ENCODE data around the gene TNIP2.

TNIP2 gene

DNA sequence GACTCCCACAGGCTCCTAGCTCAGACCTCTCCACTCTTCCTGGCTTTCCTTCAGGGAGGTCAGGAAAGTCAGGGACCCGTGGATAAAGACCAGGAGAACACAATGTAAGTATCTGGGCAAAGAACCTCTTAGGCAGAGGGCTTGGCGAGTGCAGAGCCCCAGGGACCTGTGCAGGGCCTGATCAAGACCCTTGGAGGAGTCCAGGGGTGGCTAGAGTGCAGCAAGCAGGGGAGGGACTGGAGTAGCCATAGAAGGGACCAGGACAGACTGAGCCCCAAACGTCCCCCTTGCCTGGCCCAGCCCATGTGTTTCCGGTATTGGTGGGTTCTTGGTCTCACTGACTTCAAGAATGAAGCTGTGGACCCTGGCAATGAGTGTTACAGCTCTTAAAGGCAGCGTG, 5.9 kb upstream of the TNIP2 start:
- no peaks in the 10 kb centered on the region for H3K9me3 ChIP-seq (ENCODE audit: control insufficient read depth, low read length)
- H2BK15ac ChIP-seq (ENCODE audit: low read depth, poor library complexity, severe bottlenecking): no peak overlapping the region
- WGBS: 76% methylated on average over 5 of the region's 5 CpGs
- no peak overlapping the region for H3K18ac ChIP-seq (ENCODE audit: low read depth in 1 of 2, low read length in 2 of 2)
- H3K36me3 ChIP-seq (ENCODE audit: control insufficient read depth in 1 of 2, insufficient read depth in 2 of 2, low read depth in 1 of 2, low read length in 2 of 2): no peaks in the 10 kb centered on the region
- no peak overlapping the region for H4K8ac ChIP-seq (ENCODE audit: low read length)
- no peak for DNase-seq
- H2BK5ac ChIP-seq (ENCODE audit: low read depth, low read length, poor library complexity, severe bottlenecking): no peak overlapping the region
- H3K4me2 ChIP-seq (ENCODE audit: low read length, poor library complexity, severe bottlenecking): no peak overlapping the region
- H2AFZ ChIP-seq (ENCODE audit: low read depth, low read length): no peak overlapping the region
- H3K4me3 ChIP-seq (ENCODE audit: insufficient read depth in 1 of 2, low read depth in 1 of 2, low read length in 2 of 2): no peak overlapping the region
- no peak overlapping the region for H3K27ac ChIP-seq (ENCODE audit: low read length, poor library complexity, severe bottlenecking)
- no peaks in the 10 kb centered on the region for H3K27me3 ChIP-seq (ENCODE audit: control insufficient read depth in 1 of 2, insufficient read depth in 1 of 2, low read length in 2 of 2)
- no peak overlapping the region for H3K14ac ChIP-seq (ENCODE audit: low read length in 2 of 2)
- no peak overlapping the region for H3K4ac ChIP-seq (ENCODE audit: low read depth in 1 of 2, low read length in 2 of 2)
- H2BK12ac ChIP-seq (ENCODE audit: low read length in 2 of 2): no peak overlapping the region
- no peaks in the 10 kb centered on the region for H3K79me1 ChIP-seq (replicated peaks; ENCODE audit: low read length, poor library complexity, severe bottlenecking)
- H2AK5ac ChIP-seq (ENCODE audit: low read length, severe bottlenecking): no peak overlapping the region
- peaks cover 8% of the 10 kb centered on the region for H3K4me1 ChIP-seq (ENCODE audit: control insufficient read depth, insufficient read depth, low read depth, low read length)
- H3K9ac ChIP-seq (ENCODE audit: low read length): no peak overlapping the region
- H4K91ac ChIP-seq (ENCODE audit: low read length): no peak overlapping the region
- no peak overlapping the region for H3K23ac ChIP-seq (ENCODE audit: low read length in 2 of 2)
- no peak overlapping the region for H2BK120ac ChIP-seq (ENCODE audit: low read depth, low read length)

DNA sequence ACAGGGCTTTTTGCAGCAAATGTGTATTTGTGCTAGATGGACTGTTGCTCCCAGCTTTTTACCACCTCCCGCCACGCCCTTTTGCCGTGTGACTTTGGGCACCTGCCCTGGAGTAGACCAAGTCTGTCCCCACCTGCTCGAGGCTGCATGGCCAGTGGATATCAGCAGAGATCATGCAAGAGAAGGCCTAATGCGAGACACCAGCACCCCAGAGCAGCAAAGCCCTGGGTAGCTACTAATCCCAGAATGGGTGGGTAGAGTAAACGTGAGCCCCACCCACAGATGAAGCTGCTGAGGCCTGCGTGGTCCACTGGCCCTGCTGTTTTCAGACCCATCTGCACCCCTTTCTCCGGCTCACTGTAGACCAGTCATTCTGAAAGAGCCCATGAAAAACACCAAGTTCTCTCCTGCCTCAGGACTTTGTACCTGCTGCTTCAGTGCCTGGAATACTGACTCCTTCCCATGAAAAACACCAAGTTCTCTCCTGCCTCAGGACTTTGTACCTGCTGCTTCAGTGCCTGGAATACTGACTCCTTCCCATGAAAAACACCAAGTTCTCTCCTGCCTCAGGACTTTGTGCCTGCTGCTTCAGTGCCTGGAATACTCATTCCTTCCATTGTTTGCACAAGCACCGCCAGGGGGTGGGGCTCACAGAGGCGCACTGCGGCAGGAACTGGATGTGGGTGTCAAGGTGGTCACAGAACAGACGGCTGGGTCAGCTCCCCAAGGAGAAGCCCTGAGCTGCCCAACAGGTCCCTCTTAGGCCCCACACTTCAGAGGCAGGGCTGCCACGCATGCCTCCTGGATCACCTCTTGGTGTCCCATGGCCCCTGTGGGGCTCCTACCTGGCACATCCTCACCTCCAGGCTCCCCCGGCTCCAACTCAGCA, 5.1 kb upstream of the TNIP2 start:
- Histone ChIP-seq H2BK120ac (ENCODE audit: low read depth, low read length) (no peak overlapping the region), H2BK12ac (ENCODE audit: low read length in 2 of 2) (no peak overlapping the region), H2AK5ac (ENCODE audit: low read length, severe bottlenecking) (no peak overlapping the region), H3K27me3 (ENCODE audit: control insufficient read depth in 1 of 2, insufficient read depth in 1 of 2, low read length in 2 of 2) (no peaks in the 10 kb centered on the region), H3K9me3 (ENCODE audit: control insufficient read depth, low read length) (no peaks in the 10 kb centered on the region), H3K18ac (ENCODE audit: low read depth in 1 of 2, low read length in 2 of 2) (no peak overlapping the region), H2AFZ (ENCODE audit: low read depth, low read length) (no peak overlapping the region), H3K23ac (ENCODE audit: low read length in 2 of 2) (no peak overlapping the region), H4K8ac (ENCODE audit: low read length) (no peak overlapping the region), H3K4me2 (ENCODE audit: low read length, poor library complexity, severe bottlenecking) (no peak overlapping the region), H4K91ac (ENCODE audit: low read length) (no peak overlapping the region), H3K36me3 (ENCODE audit: control insufficient read depth in 1 of 2, insufficient read depth in 2 of 2, low read depth in 1 of 2, low read length in 2 of 2) (no peaks in the 10 kb centered on the region), H3K4me1 (ENCODE audit: control insufficient read depth, insufficient read depth, low read depth, low read length) (peaks cover 12% of the 10 kb centered on the region), H2BK5ac (ENCODE audit: low read depth, low read length, poor library complexity, severe bottlenecking) (no peak overlapping the region), H3K9ac (ENCODE audit: low read length) (no peak overlapping the region), H3K4ac (ENCODE audit: low read depth in 1 of 2, low read length in 2 of 2) (no peak overlapping the region), H3K14ac (ENCODE audit: low read length in 2 of 2) (no peak overlapping the region), H2BK15ac (ENCODE audit: low read depth, poor library complexity, severe bottlenecking) (no peak overlapping the region), H3K4me3 (ENCODE audit: insufficient read depth in 1 of 2, low read depth in 1 of 2, low read length in 2 of 2) (no peak overlapping the region), H3K27ac (ENCODE audit: low read length, poor library complexity, severe bottlenecking) (no peak overlapping the region), H3K79me1 (replicated peaks; ENCODE audit: low read length, poor library complexity, severe bottlenecking) (no peaks in the 10 kb centered on the region)
- 82% methylated on average over 13 of the region's 14 CpGs for WGBS
- peak; percentile 33 for DNase-seq

DNA sequence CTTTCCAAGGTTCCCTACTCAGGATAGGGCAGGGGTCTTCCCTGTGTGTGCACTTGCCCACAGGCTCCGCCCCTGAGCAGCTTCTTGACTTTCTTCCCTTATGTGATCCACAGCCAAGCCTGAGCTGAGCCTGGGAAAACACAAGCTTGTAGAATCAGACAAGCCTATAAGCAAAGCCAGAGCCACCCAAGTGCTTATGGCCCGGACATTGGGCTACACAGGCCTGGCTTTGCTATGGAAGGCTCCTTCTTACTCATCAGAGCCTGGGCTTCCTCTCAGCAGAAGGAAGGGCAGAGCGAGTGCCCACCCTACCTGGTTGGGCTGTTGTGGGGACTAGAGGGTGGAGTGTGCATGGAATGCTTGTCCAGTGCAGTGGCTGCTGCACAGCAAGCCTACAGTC, 1.3 kb upstream of the TNIP2 start:
- H2BK120ac ChIP-seq (ENCODE audit: low read depth, low read length): no peak overlapping the region
- H4K91ac ChIP-seq (ENCODE audit: low read length): peak overlapping the region; percentile 47
- H2AK5ac ChIP-seq (ENCODE audit: low read length, severe bottlenecking): no peak overlapping the region
- H4K8ac ChIP-seq (ENCODE audit: low read length): no peak overlapping the region
- H3K9me3 ChIP-seq (ENCODE audit: control insufficient read depth, low read length): no peaks in the 10 kb centered on the region
- H3K36me3 ChIP-seq (ENCODE audit: control insufficient read depth in 1 of 2, insufficient read depth in 2 of 2, low read depth in 1 of 2, low read length in 2 of 2): peaks cover 6 to 7% of the 10 kb centered on the region in 2 experiments
- H3K4me3 ChIP-seq (ENCODE audit: insufficient read depth in 1 of 2, low read depth in 1 of 2, low read length in 2 of 2): no peak overlapping the region
- no peak overlapping the region for H3K27ac ChIP-seq (ENCODE audit: low read length, poor library complexity, severe bottlenecking)
- 91% methylated on average over 3 of the region's 3 CpGs for WGBS
- H3K27me3 ChIP-seq (ENCODE audit: control insufficient read depth in 1 of 2, insufficient read depth in 1 of 2, low read length in 2 of 2): no peaks in the 10 kb centered on the region
- no peak for DNase-seq
- H3K9ac ChIP-seq (ENCODE audit: low read length): no peak overlapping the region
- H2BK12ac ChIP-seq (ENCODE audit: low read length in 2 of 2): peak overlapping the region in 1 of 2 experiments; percentile 6
- H3K79me1 ChIP-seq (replicated peaks; ENCODE audit: low read length, poor library complexity, severe bottlenecking): peaks cover 8% of the 10 kb centered on the region
- H3K14ac ChIP-seq (ENCODE audit: low read length in 2 of 2): no peak overlapping the region
- no peak overlapping the region for H2BK5ac ChIP-seq (ENCODE audit: low read depth, low read length, poor library complexity, severe bottlenecking)
- no peak overlapping the region for H3K4ac ChIP-seq (ENCODE audit: low read depth in 1 of 2, low read length in 2 of 2)
- H3K4me1 ChIP-seq (ENCODE audit: control insufficient read depth, insufficient read depth, low read depth, low read length): peaks cover 17% of the 10 kb centered on the region
- no peak overlapping the region for H3K18ac ChIP-seq (ENCODE audit: low read depth in 1 of 2, low read length in 2 of 2)
- no peak overlapping the region for H3K4me2 ChIP-seq (ENCODE audit: low read length, poor library complexity, severe bottlenecking)
- no peak overlapping the region for H2AFZ ChIP-seq (ENCODE audit: low read depth, low read length)
- no peak overlapping the region for H3K23ac ChIP-seq (ENCODE audit: low read length in 2 of 2)
- no peak overlapping the region for H2BK15ac ChIP-seq (ENCODE audit: low read depth, poor library complexity, severe bottlenecking)

DNA sequence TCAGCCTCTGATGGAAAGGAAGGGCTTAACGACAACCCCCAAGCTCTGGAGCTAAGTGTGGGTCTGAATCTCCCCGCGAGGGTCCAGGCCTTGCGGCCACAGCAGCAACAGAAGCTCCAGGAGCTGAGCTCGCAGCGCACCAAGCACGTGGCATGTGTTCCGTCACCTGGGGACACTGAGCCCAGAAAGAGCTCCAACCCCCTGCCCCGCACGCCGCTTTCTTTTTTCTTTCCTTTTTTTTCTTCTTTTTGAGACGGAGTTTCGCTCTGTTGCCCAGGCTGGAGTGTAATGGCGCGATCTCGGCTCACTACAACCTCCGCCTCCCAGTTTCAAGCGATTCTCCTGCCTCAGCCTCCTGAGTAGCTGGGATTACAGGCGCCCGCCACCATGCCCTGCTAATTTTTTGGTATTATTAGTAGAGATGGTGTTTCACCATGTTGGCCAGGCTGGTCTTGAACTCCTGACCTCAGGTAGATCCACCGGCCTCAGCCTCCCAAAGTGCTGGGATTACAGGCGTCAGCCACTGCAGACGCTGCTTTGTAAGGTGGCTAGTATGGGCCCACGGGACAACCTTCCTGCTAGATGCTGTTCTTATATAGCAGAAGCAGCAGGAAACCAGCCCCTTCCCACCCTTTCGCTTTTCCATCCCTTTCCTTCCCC, 685 bp upstream of the TNIP2 start:
- peaks cover 19% of the 10 kb centered on the region for H3K4me1 ChIP-seq (ENCODE audit: control insufficient read depth, insufficient read depth, low read depth, low read length)
- peak overlapping the region; percentile 29 to 95 for H3K4ac ChIP-seq (ENCODE audit: low read depth in 1 of 2, low read length in 2 of 2)
- no peak overlapping the region for H3K14ac ChIP-seq (ENCODE audit: low read length in 2 of 2)
- DNase-seq: no peak
- peak overlapping the region; percentile 79 for H3K9ac ChIP-seq (ENCODE audit: low read length)
- no peaks in the 10 kb centered on the region for H3K27me3 ChIP-seq (ENCODE audit: control insufficient read depth in 1 of 2, insufficient read depth in 1 of 2, low read length in 2 of 2)
- 87% methylated on average over 25 of the region's 25 CpGs for WGBS
- H3K36me3 ChIP-seq (ENCODE audit: control insufficient read depth in 1 of 2, insufficient read depth in 2 of 2, low read depth in 1 of 2, low read length in 2 of 2): peaks cover 11% of the 10 kb centered on the region in 2 experiments
- no peak overlapping the region for H2BK12ac ChIP-seq (ENCODE audit: low read length in 2 of 2)
- H3K79me1 ChIP-seq (replicated peaks; ENCODE audit: low read length, poor library complexity, severe bottlenecking): peaks cover 13% of the 10 kb centered on the region
- H2BK15ac ChIP-seq (ENCODE audit: low read depth, poor library complexity, severe bottlenecking): no peak overlapping the region
- peak overlapping the region in 1 of 2 experiments; percentile 76 for H3K4me3 ChIP-seq (ENCODE audit: insufficient read depth in 1 of 2, low read depth in 1 of 2, low read length in 2 of 2)
- H3K18ac ChIP-seq (ENCODE audit: low read depth in 1 of 2, low read length in 2 of 2): peak overlapping the region; percentile 52 to 89
- no peak overlapping the region for H2BK120ac ChIP-seq (ENCODE audit: low read depth, low read length)
- H4K8ac ChIP-seq (ENCODE audit: low read length): peak overlapping the region; percentile 96
- peak overlapping the region; percentile 53 for H3K4me2 ChIP-seq (ENCODE audit: low read length, poor library complexity, severe bottlenecking)
- H2AFZ ChIP-seq (ENCODE audit: low read depth, low read length): peak overlapping the region; percentile 72
- no peak overlapping the region for H2BK5ac ChIP-seq (ENCODE audit: low read depth, low read length, poor library complexity, severe bottlenecking)
- H4K91ac ChIP-seq (ENCODE audit: low read length): peak overlapping the region; percentile 66
- H3K27ac ChIP-seq (ENCODE audit: low read length, poor library complexity, severe bottlenecking): no peak overlapping the region
- H2AK5ac ChIP-seq (ENCODE audit: low read length, severe bottlenecking): peak overlapping the region; percentile 83
- no peaks in the 10 kb centered on the region for H3K9me3 ChIP-seq (ENCODE audit: control insufficient read depth, low read length)
- no peak overlapping the region for H3K23ac ChIP-seq (ENCODE audit: low read length in 2 of 2)
